Measurements from ENCODE around the gene ANKFY1.
"Not testable (repeated sequence)": the region's sequence is repeated elsewhere in the genome, so short reads cannot be mapped to it uniquely, and the experiment has no call there.

Gene ANKFY1

GRCh38 chr17:4204190-4204589 is 59.6 kb downstream of the ANKFY1 start:
- TF ChIP-seq CTCF (conservative IDR thresholded peaks at IDR 0.05): no peak
- 0 out of 2 replicates have a peak overlapping the region, but pooled peaks have one; percentile 15 for H3K27ac ChIP-seq

- TF ChIP-seq CTCF (conservative IDR thresholded peaks at IDR 0.05): no peak
Observed at GRCh38 chr17:4201226-4201625, 62.6 kb downstream of the ANKFY1 start.

GRCh38 chr17:4199818-4200402 is 63.9 kb downstream of the ANKFY1 start:
- peak; percentile 92 for TF ChIP-seq CTCF (conservative IDR thresholded peaks at IDR 0.05)

More at GRCh38 chr17:4201226-4201625, 62.6 kb downstream of the ANKFY1 start:
- H3K27ac ChIP-seq: no peak overlapping the region

GRCh38 chr17:4198995-4199394 is 64.8 kb downstream of the ANKFY1 start:
- no peak for TF ChIP-seq CTCF (conservative IDR thresholded peaks at IDR 0.05)
- no peak overlapping the region for H3K27ac ChIP-seq

More at GRCh38 chr17:4199818-4200402, 63.9 kb downstream of the ANKFY1 start:
- no peak overlapping the region for H3K27ac ChIP-seq

GRCh38 chr17:4195306-4195705 is 68.5 kb downstream of the ANKFY1 start:
- no peak for TF ChIP-seq CTCF (conservative IDR thresholded peaks at IDR 0.05)
- no peak overlapping the region for H3K27ac ChIP-seq

- H3K27ac ChIP-seq: no peak overlapping the region
- no peak for TF ChIP-seq CTCF (conservative IDR thresholded peaks at IDR 0.05)
Observed at GRCh38 chr17:4194796-4195195, 69.0 kb downstream of the ANKFY1 start.

GRCh38 chr17:4190791-4191190 is 73.0 kb downstream of the ANKFY1 start:
- not testable (repeated sequence) for H3K27ac ChIP-seq

GRCh38 chr17:4189280-4189679 is 74.5 kb downstream of the ANKFY1 start:
- no peak overlapping the region for H3K27ac ChIP-seq
- no peak for TF ChIP-seq CTCF (conservative IDR thresholded peaks at IDR 0.05)

Data from VCaP (cell line).